Measurements from ENCODE around the gene MRPL52. TPM values are rescaled to one million over a fixed set of nuclear protein-coding genes. Genes with fewer than 3 reads are reported as not detected.
"Not testable (repeated sequence)": the region's sequence is repeated elsewhere in the genome, so short reads cannot be mapped to it uniquely, and the experiment has no call there.

The MRPL52 gene
- 93.9 and 100 TPM in 2 replicates for total RNA-seq (2014; rRNA removed; shearing (Covaris generic))

- DNase-seq (ENCODE audit: low read depth) = peak; percentile 85
Observed at GRCh38 chr14:22829661-22830442, at the start of gene MRPL52. Gene MRPL52, plus strand, starts transcription at chr14:22829887. Its CDS starts 26 bp downstream, at chr14:22829913.

GRCh38 chr14:22780105-22780679 lies 49.5 kb upstream of the MRPL52 start:
- peak; percentile 22 for DNase-seq (ENCODE audit: low read depth)

- no peak for DNase-seq (ENCODE audit: low read depth)
Observed at GRCh38 chr14:22780941-22781300, 48.8 kb upstream of the MRPL52 start.

- peak; percentile 72 for DNase-seq (ENCODE audit: low read depth)
Observed at GRCh38 chr14:22781301-22781991, 48.2 kb upstream of the MRPL52 start.

DNA sequence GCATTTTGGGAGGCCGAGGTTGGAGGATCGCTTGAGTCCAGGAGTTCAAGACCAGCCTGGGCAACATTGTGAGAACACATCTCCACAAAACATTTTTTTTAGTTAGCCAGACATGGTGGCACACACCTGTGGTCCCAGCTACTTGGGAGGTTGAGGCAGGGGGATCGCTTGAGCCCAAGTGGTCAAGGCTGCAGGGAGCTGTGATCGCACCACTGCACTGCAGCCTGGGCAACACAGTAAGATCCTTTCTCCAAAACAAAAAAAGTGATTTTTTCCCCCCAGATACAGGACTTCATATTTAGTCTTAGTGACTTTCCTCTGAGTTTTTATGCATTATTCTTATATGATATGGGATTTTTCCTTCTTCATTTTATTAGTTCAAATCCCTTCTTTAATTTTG lies 43.0 kb upstream of the MRPL52 start:
- DNase-seq (ENCODE audit: low read depth) = no peak

DNA sequence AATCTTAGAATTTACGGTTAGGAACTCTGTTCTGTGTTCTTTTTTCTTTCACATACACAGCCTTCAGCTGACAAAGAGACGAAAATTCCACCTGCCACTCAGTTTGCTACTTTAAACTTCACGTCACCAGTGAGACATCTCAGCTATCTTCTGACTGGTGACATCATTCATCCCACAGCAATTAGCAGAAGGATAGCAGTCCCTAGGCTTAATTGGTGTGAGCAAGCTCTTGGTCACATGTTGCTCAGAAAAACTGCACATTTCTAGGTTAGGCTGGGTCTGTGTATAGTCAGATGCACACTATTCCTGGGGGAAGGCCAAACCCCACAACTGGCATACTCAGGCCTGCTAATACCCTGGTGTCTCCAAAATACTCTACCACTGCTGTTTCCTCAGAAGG lies 38.4 kb upstream of the MRPL52 start:
- DNase-seq (ENCODE audit: low read depth) = peak; percentile 61

- DNase-seq (ENCODE audit: low read depth) = no peak
Observed at GRCh38 chr14:22792158-22792557, 37.5 kb upstream of the MRPL52 start.

- DNase-seq (ENCODE audit: low read depth) = not testable (repeated sequence)
Observed at GRCh38 chr14:22793550-22793949, 36.1 kb upstream of the MRPL52 start.

GRCh38 chr14:22793976-22794375 lies 35.7 kb upstream of the MRPL52 start:
- no peak for DNase-seq (ENCODE audit: low read depth)

- no peak for DNase-seq (ENCODE audit: low read depth)
Observed at GRCh38 chr14:22794551-22794951, 35.1 kb upstream of the MRPL52 start.

- DNase-seq (ENCODE audit: low read depth) = no peak
Observed at GRCh38 chr14:22796087-22796707, 33.5 kb upstream of the MRPL52 start.

DNA sequence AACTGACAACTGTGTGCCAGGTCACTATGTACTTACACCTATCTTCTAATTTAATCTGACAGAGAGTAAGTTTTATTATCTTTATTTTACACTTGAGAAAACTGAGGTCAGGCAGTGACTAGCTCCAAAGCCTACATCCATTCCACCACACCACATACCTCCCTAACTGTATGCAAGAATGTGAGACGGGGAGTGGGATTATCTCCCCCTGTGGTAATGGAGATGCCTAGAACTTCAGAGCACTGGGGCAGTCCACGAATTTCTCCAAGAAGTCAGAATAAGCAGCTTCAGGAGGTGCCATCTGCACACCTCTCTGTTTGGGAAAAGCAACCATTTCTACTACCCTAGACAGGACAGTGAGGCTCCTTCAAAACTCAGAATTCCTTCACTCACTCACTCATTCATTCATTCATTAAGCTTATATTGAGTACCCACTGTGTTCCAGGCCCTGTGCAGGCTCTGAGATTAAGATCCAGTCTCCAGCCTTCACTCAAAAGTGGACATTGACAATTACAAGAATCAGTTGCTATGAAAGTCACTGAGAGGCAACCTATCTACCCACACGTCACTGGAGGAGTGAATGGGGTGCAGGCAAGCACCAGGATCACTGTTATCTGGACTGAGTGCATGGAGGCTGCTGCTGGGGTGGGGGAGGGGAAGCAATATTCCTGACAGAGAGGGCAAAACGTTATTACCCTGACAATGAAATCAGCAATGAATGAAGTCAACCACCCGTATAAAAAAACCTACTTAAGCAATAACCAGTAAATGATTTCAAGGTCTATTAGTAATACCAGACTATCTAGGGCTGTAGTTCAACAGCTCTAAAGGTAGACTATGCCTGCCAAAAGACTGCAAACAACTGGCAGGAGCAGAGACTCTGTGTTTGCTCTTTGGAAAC lies 32.4 kb upstream of the MRPL52 start:
- DNase-seq (ENCODE audit: low read depth) = no peak

GRCh38 chr14:22798528-22798927 lies 31.2 kb upstream of the MRPL52 start:
- no peak for DNase-seq (ENCODE audit: low read depth)

GRCh38 chr14:22800346-22800745 lies 29.3 kb upstream of the MRPL52 start:
- no peak for DNase-seq (ENCODE audit: low read depth)

- no peak for DNase-seq (ENCODE audit: low read depth)
Observed at GRCh38 chr14:22801716-22802115, 28.0 kb upstream of the MRPL52 start.

DNA sequence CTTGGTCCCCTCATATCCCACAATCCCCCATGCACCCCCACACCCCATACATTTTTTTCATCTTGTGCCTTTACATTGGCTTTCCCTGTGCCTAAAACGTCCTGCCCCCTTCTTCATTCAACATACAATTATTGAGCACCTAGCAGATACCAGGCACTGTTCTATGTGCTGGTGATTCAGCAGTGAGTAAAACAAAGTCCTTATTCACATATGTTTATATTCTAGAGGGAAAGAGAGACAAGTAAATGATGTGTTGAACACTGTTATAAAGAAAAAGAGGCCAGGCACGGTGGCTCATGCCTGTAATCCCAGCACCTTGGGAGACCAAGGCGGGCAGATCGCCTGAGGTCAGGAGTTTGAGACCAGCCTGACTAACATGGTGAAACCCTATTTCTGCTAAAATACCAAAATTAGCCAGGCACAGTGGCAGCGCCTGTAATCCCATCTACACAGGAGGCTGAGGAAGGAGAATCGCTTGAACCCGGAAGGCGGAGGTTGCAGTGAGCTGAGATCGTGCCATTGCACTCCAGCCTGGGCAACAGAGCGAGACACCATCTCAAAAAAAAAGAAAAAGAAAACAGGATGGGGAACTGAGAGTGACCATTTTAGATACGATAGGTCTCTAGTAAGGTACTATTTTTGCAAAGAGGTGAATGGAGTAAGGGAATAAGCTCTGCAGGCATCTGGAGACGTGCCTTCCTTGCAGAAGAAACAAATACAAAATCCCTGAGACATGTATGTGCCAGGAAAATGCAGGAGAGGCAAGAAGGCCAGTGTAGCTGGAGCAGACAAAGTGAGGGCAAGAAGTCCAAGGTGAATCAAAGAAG lies 26.6 kb upstream of the MRPL52 start:
- DNase-seq (ENCODE audit: low read depth) = no peak

GRCh38 chr14:22803687-22803974 lies 26.1 kb upstream of the MRPL52 start:
- DNase-seq (ENCODE audit: low read depth) = no peak

DNA sequence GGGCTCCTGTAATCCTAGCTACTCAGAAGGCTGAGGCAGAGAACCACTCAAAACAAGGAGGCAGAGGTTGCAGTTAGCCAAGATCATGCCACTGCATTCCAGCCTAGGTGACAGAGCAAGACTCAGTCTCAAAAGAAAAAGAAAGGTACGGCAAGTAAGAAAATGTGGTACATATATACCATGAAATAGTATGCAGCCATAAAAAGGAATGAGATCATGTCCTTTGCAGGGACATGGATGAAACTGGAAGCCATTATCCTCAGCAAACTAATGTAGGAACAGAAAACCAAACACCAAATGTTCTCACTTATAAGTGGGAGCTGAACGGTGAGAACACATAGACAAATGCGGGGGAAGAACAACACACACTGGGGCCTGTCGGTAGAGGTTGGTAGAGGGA lies 24.5 kb upstream of the MRPL52 start:
- DNase-seq (ENCODE audit: low read depth) = not testable (repeated sequence)

DNA sequence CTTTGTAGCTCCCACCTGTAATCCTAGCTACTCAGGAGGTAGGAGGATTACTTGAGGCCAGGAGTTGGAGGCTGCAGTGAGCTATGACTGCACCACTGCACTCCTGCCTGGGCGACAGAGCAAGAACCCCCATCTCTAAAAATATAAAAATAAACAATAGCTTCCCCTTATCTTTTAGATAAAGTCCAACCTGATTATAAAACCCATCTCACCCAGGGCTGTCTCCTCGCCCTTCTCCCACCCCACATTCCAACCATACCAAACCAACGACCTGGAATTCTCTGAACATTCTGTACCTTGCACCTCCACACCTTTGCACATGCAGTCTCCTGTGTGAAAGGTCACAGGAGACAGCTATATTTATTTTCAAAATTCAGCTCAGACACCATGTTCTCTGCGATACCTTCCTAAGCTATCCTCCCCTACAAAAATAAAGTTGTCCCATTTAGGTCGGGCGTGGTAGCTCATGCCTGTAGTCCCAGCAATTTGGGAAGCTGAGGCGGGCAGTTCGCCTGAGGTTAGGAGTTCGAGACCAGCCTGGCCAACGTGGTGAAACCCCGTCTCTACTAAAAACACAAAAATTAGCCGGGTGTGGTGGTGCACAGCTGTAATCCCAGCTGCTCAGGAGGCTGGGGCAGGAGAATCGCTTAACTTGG lies 22.1 kb upstream of the MRPL52 start:
- DNase-seq (ENCODE audit: low read depth) = no peak

Measured in RPMI7951 (cell line).